Stimulated activated CD8-positive, alpha-beta memory T cell treated with anti-CD3 and anti-CD28 coated beads, Interleukin-2, amount 100 ng/mL, for 48 hours (primary cell): ENCODE measurements around the gene PCSK6.
A peak's percentile ranks its signal among the peaks of the same experiment; 100 is the strongest.
"Not testable (repeated sequence)": the region's sequence is repeated elsewhere in the genome, so short reads cannot be mapped to it uniquely, and the experiment has no call there.

Experiments
- DNase-seq, 2 donors: peaks; one replicate each; pipeline ENCODE4 v3.0.0-alpha.2; 2020; ENCODE audit warnings: low read depth in 2 of 2

PCSK6 gene

DNA sequence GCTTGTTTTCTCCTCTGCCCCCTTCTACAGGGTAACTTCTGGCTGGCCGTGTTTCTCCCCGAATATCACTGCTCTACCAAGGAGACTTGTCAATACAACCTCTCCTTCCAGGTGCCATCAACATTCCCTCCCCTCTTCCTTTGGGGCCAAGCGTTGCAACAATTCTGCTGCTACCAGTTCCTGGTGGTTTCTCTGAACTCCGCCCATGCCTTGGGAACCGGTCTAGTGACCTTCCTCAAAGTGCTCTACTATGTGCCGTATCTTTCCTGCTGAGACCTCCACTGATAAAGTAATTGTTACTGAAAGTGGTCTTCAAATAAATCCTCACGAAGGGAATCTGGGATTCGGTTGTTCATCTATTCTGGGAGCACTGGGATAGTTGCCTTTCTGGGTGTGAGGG, 26.2 kb downstream of the PCSK6 start:
- DNase-seq = no peak

GRCh38 chr15:101461097-101461496, 28.4 kb downstream of the PCSK6 start:
- no peak for DNase-seq

- no peak for DNase-seq
Measured at GRCh38 chr15:101459579-101460300, 29.8 kb downstream of the PCSK6 start.

DNA sequence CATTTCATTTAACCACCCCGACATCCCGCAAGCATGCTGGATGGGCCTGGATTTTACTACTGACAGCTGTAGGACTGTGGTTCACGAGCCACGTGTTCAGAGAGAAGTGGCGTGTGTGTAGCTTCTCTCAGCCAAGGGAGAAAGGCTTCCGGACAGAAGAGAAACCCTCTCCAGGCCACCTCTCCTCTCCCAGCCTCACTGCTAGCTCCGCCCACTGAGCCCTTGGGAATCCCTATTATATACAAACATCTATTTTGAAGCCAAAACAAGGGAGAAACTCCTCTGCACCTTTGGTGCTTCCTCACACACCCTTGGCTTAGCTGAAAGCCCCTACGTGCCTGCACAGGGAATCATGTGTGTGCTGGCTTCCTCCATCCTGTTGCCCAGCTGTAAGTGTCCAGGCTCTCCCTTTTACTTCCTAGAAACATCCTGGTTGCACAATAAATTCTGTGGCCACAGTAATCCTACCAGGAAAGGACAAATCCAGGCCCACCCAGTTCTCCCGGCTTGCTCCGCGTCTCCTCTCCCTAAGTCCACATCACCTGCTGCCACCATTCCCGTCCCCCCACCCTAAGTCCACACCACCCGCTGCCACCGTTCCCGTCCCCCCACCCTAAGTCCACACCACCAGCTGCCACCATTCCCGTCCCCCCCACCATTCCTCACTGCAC, 30.5 kb downstream of the PCSK6 start:
- no peak for DNase-seq

- no peak for DNase-seq
Measured at GRCh38 chr15:101458158-101458900, 31.2 kb downstream of the PCSK6 start.

DNA sequence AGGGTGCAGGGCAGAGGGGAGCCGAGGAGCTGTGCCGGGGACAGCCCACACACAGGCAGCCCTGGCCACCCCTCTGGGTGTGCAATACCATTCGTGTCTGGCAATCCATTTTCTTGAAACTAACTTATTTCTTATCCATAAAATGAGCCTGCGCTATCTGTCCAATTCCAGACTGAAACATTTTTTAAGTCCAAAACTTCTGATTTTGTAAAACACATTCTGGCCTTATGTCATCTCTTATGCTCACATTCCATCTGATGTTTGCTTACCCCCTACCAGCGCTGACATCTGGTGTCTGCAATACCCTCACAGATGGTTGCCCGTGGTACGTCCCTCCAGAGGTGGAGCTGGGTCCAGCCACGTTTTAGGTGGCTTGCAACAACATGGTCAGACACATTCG, 31.8 kb downstream of the PCSK6 start:
- no peak for DNase-seq

- no peak for DNase-seq
Measured at GRCh38 chr15:101456057-101456739, 33.3 kb downstream of the PCSK6 start.

GRCh38 chr15:101455291-101456025, 34.0 kb downstream of the PCSK6 start:
- DNase-seq = no peak

GRCh38 chr15:101454781-101455180, 34.7 kb downstream of the PCSK6 start:
- DNase-seq = not testable (repeated sequence)

- no peak for DNase-seq
Measured at GRCh38 chr15:101454365-101454764, 35.1 kb downstream of the PCSK6 start.

- no peak for DNase-seq
Measured at GRCh38 chr15:101453123-101454120, 36.1 kb downstream of the PCSK6 start.

GRCh38 chr15:101452572-101452971, 36.9 kb downstream of the PCSK6 start:
- no peak for DNase-seq

DNA sequence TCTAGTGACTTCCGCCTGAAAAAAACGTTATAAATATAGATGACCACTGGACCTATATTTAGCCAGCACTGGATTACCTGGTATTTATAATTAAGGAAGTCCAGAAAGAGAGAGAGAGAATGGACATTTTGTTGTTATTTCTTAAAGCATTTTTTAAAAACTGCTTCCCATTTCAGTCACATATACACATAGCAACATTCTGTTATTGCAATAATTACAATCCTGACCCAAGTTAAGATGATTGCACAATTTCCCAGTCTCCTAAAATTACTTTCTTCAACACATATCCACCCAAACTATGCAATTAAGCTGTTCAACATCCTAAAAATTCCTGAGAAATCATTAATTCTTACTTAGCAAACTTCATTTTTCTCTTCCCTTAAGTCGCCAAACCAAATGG, 37.7 kb downstream of the PCSK6 start:
- DNase-seq = no peak

GRCh38 chr15:101451266-101451799, 38.2 kb downstream of the PCSK6 start:
- peak in 1 of 2 donors; percentile 3 for DNase-seq

- DNase-seq = no peak
Measured at GRCh38 chr15:101450403-101451265, 38.9 kb downstream of the PCSK6 start.

DNA sequence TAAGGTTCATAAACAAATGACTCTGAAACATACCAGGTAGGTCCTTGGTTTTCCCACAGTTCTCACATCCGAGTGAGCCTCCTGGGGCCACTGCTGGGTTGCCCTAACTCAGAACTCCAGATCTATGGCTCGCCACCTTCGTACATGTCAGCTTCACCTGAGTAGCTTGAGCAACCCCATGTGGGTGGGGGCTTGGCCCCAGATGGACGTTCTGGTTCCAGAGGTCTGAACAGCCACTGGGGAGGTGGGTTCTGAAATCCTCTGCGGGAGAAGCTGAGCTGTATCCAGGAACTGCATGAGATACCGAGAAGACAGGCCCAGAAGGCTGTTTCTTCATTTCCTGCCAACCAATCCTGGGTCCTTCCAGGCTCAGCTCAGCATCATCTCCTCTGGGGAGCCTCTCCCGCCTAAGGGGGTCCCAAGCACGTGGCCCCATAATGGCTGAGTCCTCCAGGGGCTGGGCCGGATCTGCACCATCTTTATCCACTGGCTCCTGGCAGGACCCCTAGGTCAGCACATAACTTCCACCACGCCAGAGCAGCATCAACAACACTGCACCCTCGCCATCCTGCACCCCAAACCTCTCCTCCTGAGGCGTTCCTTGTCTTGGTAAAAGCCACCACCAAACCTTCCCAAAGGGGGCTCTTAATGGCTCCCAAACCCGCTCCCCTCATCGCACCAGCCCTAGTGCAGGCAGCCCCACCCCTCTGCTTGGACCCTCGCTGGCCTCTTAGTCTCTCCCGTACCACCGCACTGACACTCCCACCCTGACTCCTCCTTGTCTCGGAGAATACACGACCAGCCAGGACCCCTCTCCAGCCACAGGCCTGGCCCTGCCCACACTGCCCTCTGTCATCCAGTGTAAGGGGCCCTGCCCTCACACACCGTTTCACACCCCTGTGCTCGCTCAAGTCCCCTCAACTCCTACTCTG, 39.8 kb downstream of the PCSK6 start:
- no peak for DNase-seq

DNA sequence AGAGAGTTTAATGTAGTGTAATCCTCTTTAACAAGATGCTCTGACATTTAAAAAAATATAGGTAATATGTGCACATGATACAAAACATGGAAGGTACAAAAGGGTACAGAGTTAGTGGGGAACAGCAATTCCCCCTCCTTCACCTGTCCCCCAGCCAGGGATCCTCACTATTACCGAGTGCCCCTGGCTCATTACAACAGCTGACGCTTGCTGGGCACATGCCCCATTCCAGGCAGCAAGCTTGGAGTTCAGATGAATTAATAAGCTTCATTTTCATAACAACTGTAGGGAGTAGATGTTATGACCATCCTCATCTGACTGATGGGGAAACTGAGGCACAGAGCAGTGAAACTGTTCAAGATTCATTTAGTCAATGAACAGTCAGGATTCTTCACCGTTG, 41.2 kb downstream of the PCSK6 start:
- no peak for DNase-seq

- no peak for DNase-seq
Measured at GRCh38 chr15:101447561-101448071, 41.9 kb downstream of the PCSK6 start.
